Peyer's patch (tissue), 4 donors: ENCODE measurements around the gene ELL2. TPM values are rescaled to one million over a fixed set of nuclear protein-coding genes. Genes with fewer than 3 reads are reported as not detected.

Experiments used
- DNase-seq, 3 donors: peaks; one replicate each; pipeline ENCODE4 v3.0.0-alpha.2; 2017 to 2019
- H3K27ac ChIP-seq, 4 donors: fragments of 200-600 bp; sonication (generic); one replicate each; pipeline ENCODE4 v1.5.1; 2016 to 2019
- H3K27me3 ChIP-seq, 2 donors: fragments of 200-600 bp; sonication (generic); one replicate each; pipeline ENCODE4 v1.5.1; 2019
- H3K36me3 ChIP-seq, 3 donors: fragments of 200-600 bp; sonication (generic); one replicate each; pipeline ENCODE4 v1.5.1; 2016 to 2019
- H3K4me1 ChIP-seq, 4 donors: fragments of 200-600 bp; sonication (generic); one replicate each; pipeline ENCODE4 v1.5.1; 2016 to 2019
- H3K4me3 ChIP-seq, 4 donors: fragments of 200-600 bp; sonication (generic); 1 replicate in 3 of 4; 2 replicates in 1 of 4; pipeline ENCODE4 v1.5.1; 2016 to 2019; ENCODE audit warnings: mild to moderate bottlenecking in 1 of 4
- H3K9me3 ChIP-seq, 4 donors: fragments of 200-600 bp; sonication (generic); one replicate each; pipeline ENCODE4 v1.5.1; 2016 to 2019; ENCODE audit warnings: mild to moderate bottlenecking in 1 of 4
- POLR2A ChIP-seq, 2 donors: fragments of 450-650 bp; IDR thresholded peaks; one replicate each; pipeline ENCODE4 v1.5.1; 2017; ENCODE audit warnings: antibody characterized with exemption in 2 of 2, mild to moderate bottlenecking in 2 of 2, moderate library complexity in 2 of 2
- total RNA-seq, 4 donors: library from RNA; depleted of rRNA; stranded (reverse); fragments of >200 nt; gene quantifications; one replicate each; pipeline ENCODE4 v1.1.0, GENCODE V29; 2016
- TF ChIP-seq, protein P1 (sequence below), 6 experiments: fragments of 450-650 bp in 4 of 6; fragments of 200-600 bp in 2 of 6; sonication (generic) in 1 of 6; IDR thresholded peaks; one replicate each; pipeline ENCODE4 v1.5.1; 2017 to 2019; ENCODE audit warnings: antibody characterized with exemption in 6 of 6, mild to moderate bottlenecking in 3 of 6, moderate library complexity in 1 of 6

Gene ELL2
- total RNA-seq, 4 donors from 2014 or later = 27.9 to 88.3 (median 38.7) TPM

DNA sequence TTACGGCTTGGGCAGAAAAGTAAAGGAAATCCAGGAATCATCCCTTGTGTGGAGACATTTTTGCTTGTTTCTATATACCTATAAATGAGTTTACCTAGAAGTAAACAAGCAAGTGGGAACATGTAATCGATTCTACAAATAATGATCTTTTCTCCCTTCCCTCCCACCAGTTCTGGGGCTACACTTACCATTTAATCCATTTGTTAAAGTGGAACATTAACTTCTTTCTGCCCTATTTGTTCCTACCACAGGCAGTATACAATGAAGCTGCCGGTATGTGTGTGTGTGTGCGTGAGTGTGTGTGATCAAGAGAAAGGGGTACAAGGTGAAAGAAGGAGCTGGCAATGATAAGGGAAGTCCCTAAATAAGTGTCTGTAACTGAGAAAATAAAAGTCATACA is 26.4 kb upstream of the ELL2 start:
- no peak overlapping the region for H3K27ac ChIP-seq

DNA sequence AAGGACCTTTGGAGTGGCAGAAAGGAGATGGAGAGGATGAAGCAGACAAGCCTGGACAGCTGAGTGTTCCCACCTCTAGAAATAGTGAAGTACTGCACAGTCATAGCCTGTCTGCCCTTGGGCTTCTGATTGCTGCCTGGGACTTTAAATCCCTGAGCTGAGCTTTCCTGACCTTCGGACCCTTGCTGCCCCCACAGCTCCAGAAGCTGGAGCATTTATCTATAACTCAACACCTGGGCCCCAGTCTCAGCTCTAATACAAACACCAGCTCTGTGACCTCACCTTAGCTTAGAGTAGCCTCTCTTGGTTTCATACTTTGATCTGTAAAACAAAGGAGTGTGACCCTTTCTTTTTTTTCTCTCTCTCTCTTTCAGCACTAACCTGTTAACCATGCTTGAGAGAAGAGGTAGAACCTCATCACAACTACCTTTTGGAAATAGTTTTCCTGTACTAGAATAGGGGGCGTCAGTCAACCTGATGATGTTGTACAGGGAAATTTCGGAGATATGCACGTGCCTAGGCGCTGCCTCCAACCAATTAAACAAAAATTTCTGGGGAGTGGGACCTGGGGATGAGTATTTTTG is 25.4 kb upstream of the ELL2 start:
- no peaks in the 10 kb centered on the region for H3K36me3 ChIP-seq
- TF ChIP-seq, protein P1, sequence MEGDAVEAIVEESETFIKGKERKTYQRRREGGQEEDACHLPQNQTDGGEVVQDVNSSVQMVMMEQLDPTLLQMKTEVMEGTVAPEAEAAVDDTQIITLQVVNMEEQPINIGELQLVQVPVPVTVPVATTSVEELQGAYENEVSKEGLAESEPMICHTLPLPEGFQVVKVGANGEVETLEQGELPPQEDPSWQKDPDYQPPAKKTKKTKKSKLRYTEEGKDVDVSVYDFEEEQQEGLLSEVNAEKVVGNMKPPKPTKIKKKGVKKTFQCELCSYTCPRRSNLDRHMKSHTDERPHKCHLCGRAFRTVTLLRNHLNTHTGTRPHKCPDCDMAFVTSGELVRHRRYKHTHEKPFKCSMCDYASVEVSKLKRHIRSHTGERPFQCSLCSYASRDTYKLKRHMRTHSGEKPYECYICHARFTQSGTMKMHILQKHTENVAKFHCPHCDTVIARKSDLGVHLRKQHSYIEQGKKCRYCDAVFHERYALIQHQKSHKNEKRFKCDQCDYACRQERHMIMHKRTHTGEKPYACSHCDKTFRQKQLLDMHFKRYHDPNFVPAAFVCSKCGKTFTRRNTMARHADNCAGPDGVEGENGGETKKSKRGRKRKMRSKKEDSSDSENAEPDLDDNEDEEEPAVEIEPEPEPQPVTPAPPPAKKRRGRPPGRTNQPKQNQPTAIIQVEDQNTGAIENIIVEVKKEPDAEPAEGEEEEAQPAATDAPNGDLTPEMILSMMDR (IDR thresholded peaks at IDR 0.05) = no peak
- no peak for TF ChIP-seq POLR2A (IDR thresholded peaks at IDR 0.05)
- no peaks in the 10 kb centered on the region for H3K27me3 ChIP-seq
- H3K4me3 ChIP-seq = no peak overlapping the region
- peak in 1 of 3 donors; percentile 50 for DNase-seq
- H3K9me3 ChIP-seq = no peaks in the 10 kb centered on the region
- peaks cover 0 to 6% (median 0%) of the 10 kb centered on the region in 4 donors for H3K4me1 ChIP-seq
- no peak overlapping the region for H3K27ac ChIP-seq

More for the DNA sequence above, 26.4 kb upstream of the ELL2 start:
- Histone ChIP-seq H3K9me3 (no peaks in the 10 kb centered on the region), H3K4me1 (peaks cover 0 to 6% (median 0%) of the 10 kb centered on the region in 4 donors), H3K36me3 (no peaks in the 10 kb centered on the region), H3K4me3 (no peak overlapping the region), H3K27me3 (no peaks in the 10 kb centered on the region)
- DNase-seq = no peak
- no peak for TF ChIP-seq POLR2A (IDR thresholded peaks at IDR 0.05)
- TF ChIP-seq, protein P1 (IDR thresholded peaks at IDR 0.05) = no peak

DNA sequence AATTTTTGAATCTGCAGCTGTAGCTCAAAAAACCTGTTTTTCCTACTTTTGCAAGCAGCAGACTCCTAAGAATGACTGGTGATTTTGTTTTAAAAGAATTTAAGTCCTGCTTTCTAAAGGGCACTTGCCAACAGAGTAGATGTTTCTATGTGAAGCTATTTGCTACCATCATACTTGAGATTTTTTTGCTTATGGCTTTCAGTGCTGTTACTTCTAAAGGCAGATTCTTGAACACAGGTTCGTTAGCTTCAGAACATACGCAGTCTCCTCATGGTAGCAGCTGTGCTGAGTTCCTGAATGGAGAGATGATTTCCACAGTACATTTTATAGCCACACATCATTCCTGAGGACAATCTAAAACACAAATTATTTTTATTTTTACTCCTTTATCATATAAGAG is 24.4 kb upstream of the ELL2 start:
- Histone ChIP-seq H3K36me3 (no peaks in the 10 kb centered on the region), H3K27ac (no peak overlapping the region), H3K4me1 (peaks cover 0 to 6% (median 0%) of the 10 kb centered on the region in 4 donors), H3K27me3 (no peaks in the 10 kb centered on the region), H3K4me3 (no peak overlapping the region), H3K9me3 (no peaks in the 10 kb centered on the region)
- no peak for DNase-seq
- TF ChIP-seq, protein P1 (IDR thresholded peaks at IDR 0.05) = no peak
- no peak for TF ChIP-seq POLR2A (IDR thresholded peaks at IDR 0.05)

DNA sequence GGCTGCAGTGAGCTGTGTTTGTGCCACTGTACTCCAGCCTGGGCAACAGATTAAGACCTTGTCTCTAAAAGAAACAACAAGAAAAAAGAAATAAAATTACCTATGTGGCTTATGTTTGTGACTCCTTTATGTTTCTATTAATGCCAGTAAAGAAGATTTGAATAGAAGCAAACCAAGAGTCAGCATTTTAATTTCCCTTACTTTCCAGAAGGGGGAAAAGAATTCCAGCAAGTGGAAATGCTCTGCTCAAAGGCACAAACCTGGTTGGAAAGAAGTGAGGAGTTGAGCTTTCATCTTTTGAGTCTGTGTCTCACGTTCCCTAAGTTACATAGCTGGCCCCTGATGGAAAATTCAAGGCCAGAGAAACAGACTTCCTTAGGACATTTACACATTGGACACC is 23.6 kb upstream of the ELL2 start:
- no peaks in the 10 kb centered on the region for H3K36me3 ChIP-seq
- H3K27ac ChIP-seq = no peak overlapping the region
- no peaks in the 10 kb centered on the region for H3K9me3 ChIP-seq
- H3K4me3 ChIP-seq = no peak overlapping the region
- TF ChIP-seq, protein P1 (IDR thresholded peaks at IDR 0.05) = no peak
- TF ChIP-seq POLR2A (IDR thresholded peaks at IDR 0.05) = no peak
- H3K27me3 ChIP-seq = no peaks in the 10 kb centered on the region
- DNase-seq = no peak
- H3K4me1 ChIP-seq = peaks cover 0 to 6% (median 0%) of the 10 kb centered on the region in 4 donors

DNA sequence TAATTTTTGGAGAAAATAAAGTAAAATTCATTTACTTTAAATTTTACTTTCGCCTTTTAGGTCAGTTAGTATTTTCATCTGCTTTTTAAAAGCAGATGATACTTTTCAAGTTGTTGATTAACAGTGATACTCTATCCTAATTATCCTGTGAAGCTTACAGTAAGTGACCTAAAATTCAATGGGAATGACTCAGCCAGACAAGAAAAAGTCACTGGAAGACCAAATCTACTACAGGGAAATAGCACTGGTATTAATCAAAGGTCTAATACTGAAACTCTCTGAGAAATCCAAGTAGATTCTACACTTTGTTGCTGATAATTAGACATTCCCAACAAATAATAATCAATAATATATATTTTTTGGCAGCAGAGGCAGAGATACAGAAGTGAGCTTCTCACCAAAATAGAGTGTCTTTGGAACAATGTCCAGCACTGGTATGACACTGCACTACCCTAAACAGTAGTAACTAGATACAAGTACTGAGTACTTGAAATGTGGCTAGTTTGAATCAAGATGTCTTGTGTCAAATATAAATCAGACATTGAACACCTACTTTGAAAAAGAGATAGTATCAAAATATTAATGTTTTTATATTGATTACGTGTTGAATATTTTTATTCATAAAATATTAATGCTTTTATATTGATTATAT is 22.8 kb upstream of the ELL2 start:
- no peaks in the 10 kb centered on the region for H3K36me3 ChIP-seq
- H3K27ac ChIP-seq = no peak overlapping the region
- no peaks in the 10 kb centered on the region for H3K9me3 ChIP-seq
- H3K27me3 ChIP-seq = no peaks in the 10 kb centered on the region
- DNase-seq = no peak
- peaks cover 0 to 6% (median 0%) of the 10 kb centered on the region in 4 donors for H3K4me1 ChIP-seq
- H3K4me3 ChIP-seq = no peak overlapping the region
- TF ChIP-seq POLR2A (IDR thresholded peaks at IDR 0.05) = no peak
- TF ChIP-seq, protein P1 (IDR thresholded peaks at IDR 0.05) = no peak
